Pancreas (tissue), 10 donors: ENCODE data around the gene PNPT1. TPM values are rescaled to one million over a fixed set of nuclear protein-coding genes. Genes with fewer than 3 reads are reported as not detected.

Experiments
- ATAC-seq, 4 donors: fragments of 200-7000 bp; cut with Tn5 transposase; one replicate each; pipeline versions ENCODE4 v1.8.0 to v1.9.1; 2020; ENCODE audit warnings: mild to moderate bottlenecking in 4 of 4, moderate library complexity in 4 of 4
- DNase-seq, 6 donors: peaks; one replicate each; pipeline ENCODE4 v3.0.0-alpha.2; 2020
- FAIRE-seq: peaks from 2 replicates; lab custom pipeline; 2012; peaks lifted over from hg19 to GRCh38; lab: Jason Lieb, UNC
- H3K27ac ChIP-seq, 4 donors: fragments of 200-600 bp; sonication (generic); 1 replicate in 3 of 4; 2 replicates in 1 of 4; pipeline versions ENCODE4 v1.5.0 to v1.8.0; 2020
- H3K27me3 ChIP-seq, 4 donors: fragments of 200-600 bp; one replicate each; pipeline ENCODE4 v1.8.0; 2021
- H3K36me3 ChIP-seq, 3 donors: fragments of 200-600 bp; sonication (generic) in 1 of 3; one replicate each; pipeline versions ENCODE4 v1.5.0 to v1.8.0; 2020 to 2021
- H3K4me1 ChIP-seq, 3 donors: fragments of 200-600 bp; one replicate each; pipeline ENCODE4 v1.8.0; 2021
- H3K4me3 ChIP-seq, 4 donors: fragments of 200-600 bp; sonication (generic) in 2 of 4; one replicate each; pipeline versions ENCODE4 v1.5.0 to v1.8.0; 2020 to 2021
- H3K9me3 ChIP-seq, 4 donors: fragments of 200-600 bp; one replicate each; pipeline ENCODE4 v1.8.0; 2021
- WGBS, 2 donors: extraction: QIAGEN DNeasy Blood & Tissue Kit; methylation state at CpG; one replicate each; pipeline ENCODE4 v1.1.7; 2013; 5-methylcytosine and 5-hydroxymethylcytosine counted together
- intact Hi-C, 3 donors: fragments of 100-400 bp; cut with DNase I; formaldehyde crosslinking; loops; one replicate each; pipeline versions ENCODE4 v1.11.1 to v1.14.2; 2022
- polyA plus RNA-seq, 2 donors: library from polyadenylated mRNA; stranded (reverse); fragments of 200-250 nt; gene quantifications; one replicate each; pipeline ENCODE4 v1.2.3, GENCODE V29; 2013
- total RNA-seq, 6 donors: library from RNA; stranded (reverse); fragmentation: NEBNext Ultra II Directional in 4 of 6; extraction: Animal tissue kit (Norgen Biotek cat#: 25700) in 4 of 6; gene quantifications; one replicate each; pipeline versions ENCODE4 v1.2.1 to v1.2.4, GENCODE V29; 2021 to 2023
- TF ChIP-seq, protein P1 (sequence below), 4 donors: fragments of 200-600 bp; sonication (generic) in 3 of 4; IDR thresholded peaks; one replicate each; pipeline versions ENCODE4 v1.5.0 to v1.8.0; 2021; ENCODE audit warnings: antibody characterized with exemption in 4 of 4
- donor health status: healthy with polysubstance abuse.
- donor health status: DM: no; HTN: no; CAD: no; lungs with moderate emphysema.
- donor health status: DM: no; HTN: no; CAD: no.
- donor health status: control.
- donor health status: control.
- donor health status: Bipolar disorder and iron deficiency.
- donor health status: DM: yes; HTN: yes; CAD: no.
- donor health status: DM: no; HTN: no; CAD: no.
- donor health status: DM: no; HTN: no; CAD: no.
- donor health status: DM: yes; HTN: yes; CAD: no.

The PNPT1 gene
- total and polyA plus RNA-seq, 8 donors = 5.5 to 17.6 (median 12.2) TPM

- no peak for DNase-seq
- no peaks in the 10 kb centered on the region for H3K9me3 ChIP-seq
- no peak for ATAC-seq
- H3K27me3 ChIP-seq = no peaks in the 10 kb centered on the region
- H3K27ac ChIP-seq = no peak overlapping the region
- H3K4me1 ChIP-seq = no peaks in the 10 kb centered on the region
- TF ChIP-seq, protein P1, sequence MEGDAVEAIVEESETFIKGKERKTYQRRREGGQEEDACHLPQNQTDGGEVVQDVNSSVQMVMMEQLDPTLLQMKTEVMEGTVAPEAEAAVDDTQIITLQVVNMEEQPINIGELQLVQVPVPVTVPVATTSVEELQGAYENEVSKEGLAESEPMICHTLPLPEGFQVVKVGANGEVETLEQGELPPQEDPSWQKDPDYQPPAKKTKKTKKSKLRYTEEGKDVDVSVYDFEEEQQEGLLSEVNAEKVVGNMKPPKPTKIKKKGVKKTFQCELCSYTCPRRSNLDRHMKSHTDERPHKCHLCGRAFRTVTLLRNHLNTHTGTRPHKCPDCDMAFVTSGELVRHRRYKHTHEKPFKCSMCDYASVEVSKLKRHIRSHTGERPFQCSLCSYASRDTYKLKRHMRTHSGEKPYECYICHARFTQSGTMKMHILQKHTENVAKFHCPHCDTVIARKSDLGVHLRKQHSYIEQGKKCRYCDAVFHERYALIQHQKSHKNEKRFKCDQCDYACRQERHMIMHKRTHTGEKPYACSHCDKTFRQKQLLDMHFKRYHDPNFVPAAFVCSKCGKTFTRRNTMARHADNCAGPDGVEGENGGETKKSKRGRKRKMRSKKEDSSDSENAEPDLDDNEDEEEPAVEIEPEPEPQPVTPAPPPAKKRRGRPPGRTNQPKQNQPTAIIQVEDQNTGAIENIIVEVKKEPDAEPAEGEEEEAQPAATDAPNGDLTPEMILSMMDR (IDR thresholded peaks at IDR 0.05) = no peak
- H3K36me3 ChIP-seq = no peaks in the 10 kb centered on the region
- 54 to 56% methylated on average over 4 of the region's 4 CpGs for WGBS, 2 donors
- intact Hi-C loops = no loop called here
- no peak overlapping the region for H3K4me3 ChIP-seq
- FAIRE-seq = no peak
Observed at GRCh38 chr2:55732854-55733253, 39.2 kb upstream of the PNPT1 start.

GRCh38 chr2:55729136-55729685, 35.6 kb upstream of the PNPT1 start:
- Histone ChIP-seq H3K4me1 (no peaks in the 10 kb centered on the region), H3K9me3 (no peaks in the 10 kb centered on the region), H3K4me3 (no peak overlapping the region), H3K27me3 (no peaks in the 10 kb centered on the region), H3K36me3 (no peaks in the 10 kb centered on the region), H3K27ac (no peak overlapping the region)
- TF ChIP-seq, protein P1 (IDR thresholded peaks at IDR 0.05) = no peak
- WGBS, 2 donors = 53 to 60% methylated on average over 1 of the region's 1 CpG
- ATAC-seq (no peak), FAIRE-seq (no peak), DNase-seq (no peak)
- intact Hi-C loops = no loop called here

DNA sequence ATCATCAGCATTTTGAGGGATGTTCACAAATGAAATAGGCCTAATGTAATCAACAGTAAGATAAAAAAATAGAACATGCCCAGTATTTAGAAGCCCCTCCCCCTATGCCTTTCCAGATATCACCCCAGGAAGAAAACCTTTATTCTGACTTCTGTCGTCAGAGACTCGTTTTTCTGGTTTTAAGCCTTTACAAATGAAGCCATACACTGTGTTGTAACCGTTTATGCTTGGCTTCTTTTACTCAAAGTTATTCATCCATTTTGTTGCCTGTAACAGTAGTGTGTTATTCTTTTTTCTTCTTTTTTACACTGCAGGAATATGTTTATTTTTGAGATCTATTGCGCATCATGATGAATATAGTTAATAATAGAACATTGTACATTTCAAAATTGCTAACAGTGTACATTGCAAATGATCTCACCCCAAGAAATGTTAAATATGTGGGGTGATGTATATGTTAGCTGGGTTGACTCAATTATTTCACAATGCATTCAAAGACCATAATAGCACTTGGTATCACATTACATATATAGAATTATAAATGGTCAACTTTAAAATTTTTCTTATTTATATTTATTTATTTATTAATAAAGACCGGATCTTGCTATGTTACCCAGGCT, 28.1 kb upstream of the PNPT1 start:
- no peak for FAIRE-seq
- intact Hi-C loops = no loop called here
- H3K27ac ChIP-seq = no peak overlapping the region
- no peaks in the 10 kb centered on the region for H3K36me3 ChIP-seq
- no peaks in the 10 kb centered on the region for H3K9me3 ChIP-seq
- ATAC-seq = peak in 1 of 4 donors; percentile 46
- no peaks in the 10 kb centered on the region for H3K4me1 ChIP-seq
- TF ChIP-seq, protein P1 (IDR thresholded peaks at IDR 0.05) = no peak
- WGBS, 2 donors = 44 to 48% methylated on average over 5 of the region's 5 CpGs
- DNase-seq = no peak
- no peak overlapping the region for H3K4me3 ChIP-seq
- H3K27me3 ChIP-seq = no peaks in the 10 kb centered on the region

- Histone ChIP-seq H3K27me3 (no peaks in the 10 kb centered on the region), H3K36me3 (no peaks in the 10 kb centered on the region), H3K4me1 (no peaks in the 10 kb centered on the region), H3K4me3 (no peak overlapping the region), H3K9me3 (no peaks in the 10 kb centered on the region), H3K27ac (no peak overlapping the region)
- TF ChIP-seq, protein P1 (IDR thresholded peaks at IDR 0.05) = no peak
- intact Hi-C loops = no loop called here
- 68 to 78% methylated on average over 11 of the region's 11 CpGs for WGBS, 2 donors
- FAIRE-seq (no peak), ATAC-seq (no peak), DNase-seq (no peak)
Observed at GRCh38 chr2:55720417-55720816, 26.8 kb upstream of the PNPT1 start.

GRCh38 chr2:55719852-55720251, 26.2 kb upstream of the PNPT1 start:
- no peaks in the 10 kb centered on the region for H3K36me3 ChIP-seq
- no peak overlapping the region for H3K27ac ChIP-seq
- intact Hi-C loops = loop anchor here in 2 of 3 donors (5.0 to 10.0 kb wide), 3 partner anchors 295 to 412 kb away; no protein-coding TSS in a partner anchor
- ATAC-seq (no peak), DNase-seq (no peak), FAIRE-seq (no peak)
- WGBS, 2 donors = 69 to 90% methylated on average over 1 of the region's 1 CpG
- TF ChIP-seq, protein P1 (IDR thresholded peaks at IDR 0.05) = no peak
- H3K4me3 ChIP-seq = no peak overlapping the region
- H3K27me3 ChIP-seq = no peaks in the 10 kb centered on the region
- no peaks in the 10 kb centered on the region for H3K9me3 ChIP-seq
- no peaks in the 10 kb centered on the region for H3K4me1 ChIP-seq
